NOMO-1 treated with dmso at 0.1 percent for 144 hours (cell line): ENCODE results near the gene DNAJB5.
"Not testable (repeated sequence)": the region's sequence is repeated elsewhere in the genome, so short reads cannot be mapped to it uniquely, and the experiment has no call there.

ENCODE experiments used
- DNase-seq: peaks from one replicate; lab custom pipeline; 2025; ENCODE audit not compliant: unreplicated experiment; lab: John Stamatoyannopoulos, UW

The DNAJB5 gene

GRCh38 chr9:34998266-34998665 is 8.7 kb downstream of the DNAJB5 start:
- DNase-seq = no peak

GRCh38 chr9:34999576-34999975 is 10.0 kb downstream of the DNAJB5 start:
- DNase-seq = no peak

GRCh38 chr9:35000535-35001284 is 11.2 kb downstream of the DNAJB5 start:
- no peak for DNase-seq

- DNase-seq = no peak
Measured at GRCh38 chr9:35001285-35001677, 11.7 kb downstream of the DNAJB5 start.

GRCh38 chr9:35001803-35002502 is 12.4 kb downstream of the DNAJB5 start:
- no peak for DNase-seq

DNA sequence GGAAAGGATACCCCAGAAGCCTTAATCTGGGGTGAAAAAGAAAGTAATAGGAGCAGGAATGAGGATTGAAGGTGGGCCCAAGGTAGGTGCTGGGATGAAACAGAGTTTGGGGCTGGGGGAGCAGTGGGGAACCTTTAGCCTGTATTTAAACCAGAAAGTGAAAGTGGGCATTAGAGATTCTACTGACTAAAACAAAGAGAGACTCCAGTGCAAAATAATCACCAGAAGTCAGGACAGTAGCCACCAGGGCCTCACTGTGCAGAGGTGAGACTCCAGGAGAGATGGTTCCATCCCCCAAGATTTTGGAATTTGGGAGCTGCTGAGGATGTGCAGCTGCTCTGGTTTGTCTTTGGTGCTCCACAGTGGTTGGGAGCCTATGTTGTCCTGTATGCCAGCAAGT is 13.1 kb downstream of the DNAJB5 start:
- no peak for DNase-seq

- not testable (repeated sequence) for DNase-seq
Measured at GRCh38 chr9:35004299-35004698, 14.8 kb downstream of the DNAJB5 start.

GRCh38 chr9:35010351-35010958 is 20.9 kb downstream of the DNAJB5 start:
- DNase-seq = no peak

- DNase-seq = no peak
Measured at GRCh38 chr9:35014517-35014916, 25.0 kb downstream of the DNAJB5 start.

GRCh38 chr9:35023443-35023842 is 33.9 kb downstream of the DNAJB5 start:
- DNase-seq = peak; percentile 83

DNA sequence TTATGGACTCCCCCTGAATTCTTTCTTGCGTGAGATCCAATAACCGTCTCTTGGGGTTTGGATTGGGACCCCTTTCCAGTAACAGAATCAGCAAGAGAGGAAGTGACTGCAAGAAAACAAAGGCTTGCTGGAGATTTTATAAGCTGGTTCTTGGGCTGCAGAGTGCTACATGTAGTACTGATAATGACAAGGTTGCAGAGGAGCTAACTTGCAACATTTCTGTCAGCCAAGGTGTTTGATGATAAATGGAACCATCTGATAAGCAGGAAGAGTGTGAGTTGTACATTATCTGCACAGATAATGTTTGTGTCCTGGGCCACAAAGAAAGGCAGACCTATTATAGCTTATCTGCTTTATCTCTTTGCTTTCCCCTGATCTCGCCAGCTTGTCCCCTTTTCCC is 37.1 kb downstream of the DNAJB5 start:
- DNase-seq = no peak

DNA sequence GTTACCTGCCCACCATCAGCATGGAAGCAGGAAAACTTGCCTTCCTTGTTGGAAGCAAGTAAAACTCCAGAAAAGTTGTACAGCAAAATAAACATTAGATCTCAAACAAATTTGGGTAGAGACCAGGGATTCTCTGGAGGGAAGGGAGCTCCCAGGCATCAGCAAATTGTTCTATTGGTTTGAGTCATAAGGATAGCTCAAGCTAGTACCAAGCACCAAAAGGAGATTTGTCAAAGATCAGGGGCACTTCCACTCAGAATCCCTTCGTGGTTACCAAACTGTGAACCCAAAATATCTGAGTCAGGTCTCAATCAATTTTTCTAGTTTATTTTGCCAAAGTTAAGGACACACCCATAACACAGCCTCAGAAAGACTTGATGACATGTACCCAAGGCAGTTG is 37.8 kb downstream of the DNAJB5 start:
- no peak for DNase-seq

DNA sequence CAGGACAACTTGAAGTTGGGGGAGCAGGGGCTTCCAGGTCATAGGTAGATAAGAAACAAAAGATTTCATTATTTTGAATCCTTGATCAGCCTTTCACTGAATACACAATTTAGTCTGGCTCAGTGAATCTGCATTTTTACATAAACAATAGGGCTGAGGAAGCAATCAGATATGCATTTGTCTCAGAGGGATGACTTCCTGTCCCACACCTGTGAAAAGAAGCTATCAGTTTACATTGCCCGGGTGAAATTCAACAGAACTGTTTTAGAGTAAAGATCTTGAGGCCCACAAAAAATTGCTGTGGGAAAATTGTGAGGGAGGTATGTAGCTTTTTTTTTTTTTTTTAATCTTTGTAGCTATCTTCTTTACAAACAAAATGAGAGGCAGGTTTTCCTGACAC is 38.3 kb downstream of the DNAJB5 start:
- no peak for DNase-seq

GRCh38 chr9:35028341-35028740 is 38.8 kb downstream of the DNAJB5 start:
- no peak for DNase-seq

- no peak for DNase-seq
Measured at GRCh38 chr9:35029241-35029640, 39.7 kb downstream of the DNAJB5 start.

DNA sequence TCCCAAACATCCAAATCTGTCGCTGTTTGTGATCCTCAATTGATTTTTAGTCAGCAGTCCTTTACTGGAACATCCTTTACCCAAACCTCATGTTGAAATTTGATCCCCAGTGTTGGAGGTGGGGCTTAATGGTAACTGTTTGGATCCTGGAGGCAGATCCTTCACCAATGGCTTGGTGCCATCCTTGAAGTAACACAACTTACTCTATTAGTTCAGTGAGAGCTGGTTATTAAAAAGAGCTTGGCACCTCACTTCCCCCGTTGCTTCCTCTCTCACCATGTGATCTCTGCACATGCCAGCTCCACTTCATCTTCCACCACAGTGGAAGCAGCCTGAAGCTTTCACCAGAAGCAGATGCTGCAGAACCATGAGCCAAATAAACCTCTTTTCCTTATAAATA is 40.3 kb downstream of the DNAJB5 start:
- DNase-seq = no peak

DNA sequence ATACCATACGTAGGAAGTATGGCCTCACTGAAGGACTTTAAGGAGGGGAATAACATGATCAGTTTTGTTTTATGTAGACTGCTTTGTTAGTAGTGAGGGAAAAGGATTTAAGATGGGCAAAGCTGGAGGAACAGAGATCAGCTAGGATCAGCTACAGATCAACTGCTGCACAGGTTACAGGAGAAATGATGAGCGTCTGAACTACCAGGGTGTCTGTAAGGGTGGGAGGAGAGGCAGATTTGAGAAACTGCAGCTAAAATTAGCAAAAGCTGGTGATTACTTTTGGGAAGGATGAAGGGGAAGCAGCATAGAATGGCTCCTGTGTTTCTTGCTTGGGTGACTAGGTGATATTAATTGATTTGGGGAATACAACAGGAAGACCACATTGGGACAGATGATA is 43.6 kb downstream of the DNAJB5 start:
- DNase-seq = no peak

DNA sequence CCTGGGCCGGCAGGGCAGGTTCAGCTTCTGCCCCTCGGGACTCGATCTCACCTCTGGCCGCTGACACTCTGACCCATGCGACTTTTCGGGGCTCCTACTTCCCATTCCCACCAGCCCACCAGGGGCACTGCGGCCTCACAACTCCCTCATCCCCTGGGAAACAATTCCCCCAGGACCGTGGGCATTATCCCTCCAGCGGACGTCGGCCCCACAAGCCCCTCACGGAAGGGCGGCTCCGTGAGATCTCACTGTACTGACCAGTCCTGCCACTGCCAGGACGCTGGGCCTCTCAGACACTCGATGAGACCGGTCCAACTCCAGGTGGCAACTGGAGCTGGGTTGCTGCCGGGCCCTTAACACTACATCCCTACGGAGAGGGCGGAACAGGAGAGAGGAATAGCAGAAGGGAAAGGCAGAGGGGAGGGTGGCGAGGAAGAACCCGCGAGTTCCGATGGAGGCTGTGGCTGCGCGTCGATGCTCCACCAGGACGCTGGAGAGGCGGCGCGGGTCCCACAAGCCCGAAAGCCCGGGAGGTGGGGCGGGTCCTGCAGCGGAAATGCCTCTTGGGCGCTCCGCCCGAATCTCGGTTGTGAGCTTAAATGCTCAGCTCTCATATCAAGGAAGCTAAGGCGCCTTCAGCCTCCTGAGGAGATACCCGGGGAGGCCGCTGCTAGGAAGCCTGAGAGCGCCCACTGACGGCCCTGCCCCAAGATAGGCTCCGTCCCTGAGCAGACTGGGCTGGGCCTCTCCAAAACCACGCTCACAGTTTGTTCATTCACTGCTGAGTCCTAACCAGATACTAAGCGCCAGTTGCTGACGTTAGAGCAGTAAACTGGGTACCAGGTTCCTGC is 46.5 kb downstream of the DNAJB5 start:
- DNase-seq = no peak

DNA sequence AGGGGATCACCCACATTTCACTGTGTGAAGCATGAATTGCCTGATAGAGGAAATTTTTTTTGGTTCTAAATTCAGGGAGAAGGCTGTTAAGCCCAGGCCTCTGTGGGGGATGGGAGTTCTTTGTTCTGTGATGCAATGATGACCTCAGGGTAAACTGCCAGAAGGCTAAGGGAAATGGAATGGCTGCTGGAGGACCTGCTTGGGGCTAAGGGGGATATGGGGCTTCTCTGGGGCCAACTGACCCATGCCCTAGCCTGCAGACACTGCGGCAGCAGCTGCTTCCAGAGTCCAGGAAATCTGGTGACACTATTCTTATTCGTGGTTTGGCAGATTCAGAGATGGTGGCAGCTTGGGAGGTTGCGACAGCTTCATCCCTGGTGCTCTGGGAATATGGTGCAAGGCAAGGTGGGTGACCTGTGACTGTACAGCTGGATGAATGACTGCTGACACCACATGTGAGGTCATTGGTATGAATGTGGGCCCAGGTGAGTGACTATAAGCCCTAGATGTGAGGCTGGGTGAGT is 52.6 kb downstream of the DNAJB5 start:
- no peak for DNase-seq

- DNase-seq = no peak
Measured at GRCh38 chr9:35042891-35043545, 53.5 kb downstream of the DNAJB5 start.

DNA sequence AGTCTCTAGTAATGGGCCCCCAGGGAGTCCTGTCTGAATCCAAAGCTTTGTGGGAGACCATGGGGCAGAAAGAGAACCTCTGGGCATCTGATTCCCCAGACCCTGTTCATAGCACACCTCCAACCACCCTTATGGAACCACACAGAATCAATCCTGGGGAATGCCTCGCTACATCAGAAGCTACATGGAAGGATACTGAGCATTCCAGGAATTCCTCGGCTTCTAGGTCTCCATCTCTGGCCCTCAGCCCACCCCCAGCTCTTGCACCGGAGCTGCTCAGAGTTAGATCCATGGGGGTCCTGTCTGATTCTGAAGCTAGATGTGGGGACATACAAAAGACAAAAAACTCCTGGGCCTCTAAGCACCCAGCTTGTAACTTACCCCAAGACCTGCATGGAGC is 54.5 kb downstream of the DNAJB5 start:
- no peak for DNase-seq
